ENCODE data around the gene GTF2A1L.

GRCh38 chr2:48569433-48569832 is 48.2 kb upstream of the GTF2A1L start:
- no peak for TF ChIP-seq POLR2A (IDR thresholded peaks at IDR 0.05)
- TF ChIP-seq CTCF (IDR thresholded peaks at IDR 0.05): no peak
